Glutamatergic neuron (in vitro differentiated cells): ENCODE measurements around the gene XPNPEP3. TPM values are rescaled to one million over a fixed set of nuclear protein-coding genes. Genes with fewer than 3 reads are reported as not detected.
A peak's percentile ranks its signal among the peaks of the same experiment; 100 is the strongest.

Experiments
- DNase-seq: peaks from one replicate; pipeline ENCODE4 v3.0.0; 2022
- H3K27ac Mint-ChIP-seq: one replicate; pipeline ENCODE4 v1.8.0; 2020; ENCODE audit warnings: mild to moderate bottlenecking, mixed read lengths, inconsistent platforms; ENCODE audit not compliant: unreplicated experiment
- H3K27me3 Mint-ChIP-seq: one replicate; pipeline ENCODE4 v1.8.0; 2020; ENCODE audit warnings: mild to moderate bottlenecking, moderate library complexity, mixed read lengths, inconsistent platforms; ENCODE audit not compliant: unreplicated experiment
- H3K36me3 Mint-ChIP-seq: one replicate; pipeline ENCODE4 v1.8.0; 2020; ENCODE audit warnings: mild to moderate bottlenecking, mixed read lengths, inconsistent platforms; ENCODE audit not compliant: unreplicated experiment
- H3K4me1 Mint-ChIP-seq: one replicate; pipeline ENCODE4 v1.8.0; 2020; ENCODE audit warnings: mild to moderate bottlenecking, low read depth, mixed read lengths, inconsistent platforms; ENCODE audit not compliant: unreplicated experiment
- H3K4me3 Mint-ChIP-seq: one replicate; pipeline ENCODE4 v1.8.0; 2020; ENCODE audit warnings: mild to moderate bottlenecking, mixed read lengths, inconsistent platforms; ENCODE audit not compliant: unreplicated experiment
- H3K9me3 Mint-ChIP-seq: one replicate; pipeline ENCODE4 v1.8.0; 2020; ENCODE audit warnings: mild to moderate bottlenecking, moderate library complexity, mixed read lengths, inconsistent platforms; ENCODE audit not compliant: unreplicated experiment
- total RNA-seq: library from RNA; stranded (reverse); fragmentation: NEBNext Ultra II Directional; extraction: Animal tissue kit (Norgen Biotek cat#: 25700); gene quantifications from one replicate; pipeline ENCODE4 v1.2.1, GENCODE V29; 2021; ENCODE audit not compliant: unreplicated experiment
- TF ChIP-seq, protein P1 (sequence below): fragments of 200-600 bp; sonication (generic); IDR thresholded peaks from one replicate; pipeline ENCODE4 v1.5.0; 2021; ENCODE audit not compliant: partially characterized antibody, unreplicated experiment

Gene XPNPEP3
- total RNA-seq, 1 donor from 2014 or later, result 20.7 TPM

DNA sequence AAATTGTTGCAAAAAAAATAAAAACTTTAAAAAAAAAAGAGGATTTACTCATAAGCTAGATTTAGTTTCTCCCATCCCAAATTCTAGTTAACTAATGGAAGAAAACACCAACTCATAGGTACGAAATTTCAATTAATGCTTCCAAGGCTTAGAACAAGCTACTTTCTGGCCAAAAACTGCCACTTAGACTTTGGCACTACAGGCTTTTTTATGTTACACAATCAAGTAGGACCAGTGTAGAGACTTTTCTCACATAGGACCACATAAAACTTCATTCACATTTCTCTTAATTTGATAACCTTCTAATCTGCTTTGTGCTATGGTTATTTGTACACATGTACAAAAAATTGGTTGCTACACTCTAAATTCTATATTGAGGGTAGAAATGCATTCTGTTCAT is 3.6 kb upstream of the XPNPEP3 start:
- Mint-ChIP-seq H3K4me3 (peak overlapping the region; percentile 73), H3K27ac (peak overlapping the region; percentile 94), H3K36me3 (no peaks in the 10 kb centered on the region), H3K4me1 (peaks cover 22% of the 10 kb centered on the region), H3K9me3 (peaks cover 10% of the 10 kb centered on the region), H3K27me3 (peaks cover 12% of the 10 kb centered on the region)
- TF ChIP-seq, protein P1, sequence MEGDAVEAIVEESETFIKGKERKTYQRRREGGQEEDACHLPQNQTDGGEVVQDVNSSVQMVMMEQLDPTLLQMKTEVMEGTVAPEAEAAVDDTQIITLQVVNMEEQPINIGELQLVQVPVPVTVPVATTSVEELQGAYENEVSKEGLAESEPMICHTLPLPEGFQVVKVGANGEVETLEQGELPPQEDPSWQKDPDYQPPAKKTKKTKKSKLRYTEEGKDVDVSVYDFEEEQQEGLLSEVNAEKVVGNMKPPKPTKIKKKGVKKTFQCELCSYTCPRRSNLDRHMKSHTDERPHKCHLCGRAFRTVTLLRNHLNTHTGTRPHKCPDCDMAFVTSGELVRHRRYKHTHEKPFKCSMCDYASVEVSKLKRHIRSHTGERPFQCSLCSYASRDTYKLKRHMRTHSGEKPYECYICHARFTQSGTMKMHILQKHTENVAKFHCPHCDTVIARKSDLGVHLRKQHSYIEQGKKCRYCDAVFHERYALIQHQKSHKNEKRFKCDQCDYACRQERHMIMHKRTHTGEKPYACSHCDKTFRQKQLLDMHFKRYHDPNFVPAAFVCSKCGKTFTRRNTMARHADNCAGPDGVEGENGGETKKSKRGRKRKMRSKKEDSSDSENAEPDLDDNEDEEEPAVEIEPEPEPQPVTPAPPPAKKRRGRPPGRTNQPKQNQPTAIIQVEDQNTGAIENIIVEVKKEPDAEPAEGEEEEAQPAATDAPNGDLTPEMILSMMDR, result no peak
- no peak for DNase-seq

DNA sequence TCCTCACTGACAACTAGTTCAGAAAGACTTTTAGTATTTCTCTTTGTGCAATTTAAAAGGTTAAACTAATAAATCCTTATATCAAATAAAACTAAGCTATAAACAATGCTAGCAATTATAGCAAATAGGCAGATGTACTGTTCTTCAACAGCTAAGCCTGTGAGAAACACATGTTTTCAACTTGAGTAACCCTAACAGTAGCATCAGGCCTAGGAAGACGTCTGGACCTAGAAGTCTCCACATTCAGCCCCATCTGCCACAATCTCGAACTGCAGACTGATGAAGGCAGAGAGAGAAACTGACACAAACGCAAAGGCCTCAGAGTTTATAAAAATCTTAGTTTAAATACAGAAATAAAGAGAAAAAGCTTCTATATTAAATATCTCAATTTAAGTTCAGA is 3.0 kb upstream of the XPNPEP3 start:
- peaks cover 12% of the 10 kb centered on the region for H3K27me3 Mint-ChIP-seq
- peaks cover 22% of the 10 kb centered on the region for H3K4me1 Mint-ChIP-seq
- H3K4me3 Mint-ChIP-seq, result peak overlapping the region; percentile 73
- H3K27ac Mint-ChIP-seq, result peak overlapping the region; percentile 94
- no peak for DNase-seq
- TF ChIP-seq, protein P1, result no peak
- no peaks in the 10 kb centered on the region for H3K36me3 Mint-ChIP-seq
- H3K9me3 Mint-ChIP-seq, result peaks cover 10% of the 10 kb centered on the region

DNA sequence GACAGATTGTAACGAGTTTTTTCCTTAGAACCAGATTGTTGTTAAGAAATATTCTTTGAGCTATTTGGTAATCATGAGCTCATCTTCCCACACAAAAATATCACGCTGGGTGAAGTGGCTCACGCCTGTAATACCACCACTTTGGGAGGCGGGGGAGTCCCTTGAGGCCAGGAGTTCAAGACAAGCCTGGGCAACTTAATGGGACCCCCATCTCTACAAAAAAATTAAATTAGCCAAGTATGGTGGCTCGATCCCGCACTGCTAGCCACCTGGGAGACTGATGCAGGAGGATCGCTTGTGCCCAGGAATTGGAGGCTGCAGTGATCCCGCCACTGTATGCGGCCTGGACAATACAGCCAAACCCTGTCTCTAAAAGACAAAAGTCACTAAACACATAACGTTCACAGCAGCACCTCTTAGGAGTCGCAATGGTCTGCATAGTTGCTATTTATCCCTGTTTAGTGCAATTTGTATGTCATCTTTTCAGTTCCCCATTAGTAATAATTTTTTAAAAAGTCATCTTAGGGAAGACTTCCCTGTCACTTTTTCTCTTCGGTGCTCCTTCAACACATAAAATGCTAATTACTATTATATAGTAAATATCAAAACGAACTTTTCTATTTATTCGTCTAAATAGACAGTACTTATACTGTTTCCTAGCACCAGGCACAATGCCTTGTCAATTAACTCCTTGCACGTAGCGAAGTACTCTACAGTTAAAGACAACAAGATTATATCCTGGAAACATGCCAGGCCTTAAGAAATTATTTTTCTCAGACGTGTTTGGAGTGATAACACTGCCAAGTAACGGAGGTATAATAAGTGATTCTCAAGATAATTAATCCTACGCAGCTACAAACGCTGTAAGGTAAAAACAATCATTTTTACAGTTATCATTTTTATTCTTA is 1.6 kb upstream of the XPNPEP3 start:
- Mint-ChIP-seq H3K27me3 (peaks cover 12% of the 10 kb centered on the region), H3K4me1 (peaks cover 22% of the 10 kb centered on the region), H3K9me3 (peaks cover 10% of the 10 kb centered on the region), H3K36me3 (no peaks in the 10 kb centered on the region), H3K4me3 (peak overlapping the region; percentile 98), H3K27ac (peak overlapping the region; percentile 73)
- no peak for DNase-seq
- TF ChIP-seq, protein P1, result no peak

DNA sequence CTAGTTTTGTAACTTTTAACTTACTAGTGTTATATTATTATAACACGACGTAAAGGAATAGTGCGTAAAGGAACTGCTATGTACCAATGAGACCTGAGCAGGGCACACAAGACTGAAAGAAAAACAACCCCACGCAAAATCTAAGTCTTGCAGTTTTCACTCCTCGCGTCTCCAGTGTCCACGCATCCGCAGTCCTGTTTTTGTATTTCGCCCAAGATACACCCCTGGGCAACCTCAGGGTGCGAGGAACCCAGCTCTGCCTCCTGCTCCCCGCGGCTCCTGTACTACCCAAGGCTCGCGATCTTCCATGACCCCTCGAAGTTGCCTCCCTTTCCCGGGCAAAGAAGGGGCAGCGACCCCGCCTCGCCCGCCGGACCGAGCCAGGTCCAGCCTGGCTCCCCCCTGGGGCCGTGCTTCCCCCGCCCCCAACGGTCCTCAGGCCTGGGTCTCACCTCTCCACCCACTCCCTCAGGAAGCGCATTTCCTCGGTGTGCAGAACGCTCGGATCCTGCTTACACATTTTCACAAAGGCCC is 902 bp upstream of the XPNPEP3 start:
- Mint-ChIP-seq H3K4me1 (peaks cover 22% of the 10 kb centered on the region), H3K27me3 (peaks cover 12% of the 10 kb centered on the region), H3K27ac (peak overlapping the region; percentile 100), H3K4me3 (peak overlapping the region; percentile 98), H3K36me3 (no peaks in the 10 kb centered on the region), H3K9me3 (peaks cover 10% of the 10 kb centered on the region)
- TF ChIP-seq, protein P1, result no peak
- peak; percentile 61 for DNase-seq

DNA sequence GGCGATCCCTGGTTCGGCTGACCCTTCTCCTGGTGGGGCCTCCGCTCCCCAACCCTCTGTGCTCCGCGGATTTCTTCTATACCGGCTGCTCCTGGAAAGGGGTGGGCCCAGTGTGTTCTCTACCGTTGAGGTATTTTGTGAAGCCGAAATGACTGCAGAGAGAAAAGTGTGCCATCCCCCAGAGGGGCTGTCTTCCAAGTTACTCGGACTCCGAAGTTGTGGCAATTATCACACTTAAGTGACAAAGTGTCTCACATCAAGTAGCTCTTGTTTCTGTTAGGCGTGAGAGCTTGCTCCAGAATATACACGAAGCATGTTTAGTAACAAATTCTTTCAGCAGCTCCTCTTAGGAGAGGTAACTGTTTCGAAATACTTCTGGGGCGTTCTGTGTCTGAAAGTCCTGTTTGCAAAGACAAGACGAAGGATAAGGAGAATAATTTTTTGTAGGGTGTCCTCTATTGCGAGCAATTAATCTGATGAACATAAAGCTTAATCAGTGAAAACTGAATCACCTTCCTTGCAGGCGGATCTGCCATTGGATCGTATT is 434 bp downstream of the XPNPEP3 start:
- TF ChIP-seq, protein P1, result no peak
- Mint-ChIP-seq H3K9me3 (peaks cover 10% of the 10 kb centered on the region), H3K36me3 (no peaks in the 10 kb centered on the region), H3K4me3 (peak overlapping the region; percentile 98), H3K4me1 (peaks cover 15% of the 10 kb centered on the region), H3K27ac (peak overlapping the region; percentile 94), H3K27me3 (peaks cover 12% of the 10 kb centered on the region)
- DNase-seq, result no peak
